ENCODE measurements around the gene LDAF1.

The LDAF1 gene

DNA sequence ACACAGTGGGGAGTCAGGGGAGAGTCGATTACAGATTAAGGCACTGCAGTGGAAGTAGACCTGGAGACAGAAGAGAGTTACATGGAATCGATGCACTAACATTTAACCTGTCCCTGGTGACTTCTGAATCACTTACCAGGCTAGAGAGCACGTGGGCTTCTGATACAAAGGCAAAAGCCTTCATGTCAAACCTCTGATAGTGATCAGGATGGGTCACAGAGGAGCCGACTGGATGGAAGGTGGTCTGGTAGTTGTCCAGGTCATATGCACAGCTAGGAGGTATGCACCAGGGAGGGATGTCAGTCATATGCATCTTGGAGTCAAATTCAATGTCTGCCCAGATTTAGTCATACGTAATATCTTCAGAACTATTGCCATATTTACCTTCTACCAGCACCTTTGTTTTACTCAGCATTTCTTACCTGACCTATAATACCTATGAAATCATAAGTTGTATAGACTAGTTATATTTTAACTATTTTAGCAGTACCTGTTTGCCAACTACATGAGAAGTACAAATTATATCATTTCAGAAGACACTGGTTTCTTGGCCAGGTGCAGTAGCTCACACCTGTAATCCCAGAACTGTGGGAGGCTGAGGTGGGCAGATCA, 41.2 kb downstream of the LDAF1 start:
- H3K4me3 ChIP-seq (ENCODE audit: low read length) = no peak overlapping the region
- no peak for DNase-seq (ENCODE audit: low read depth)
- TF ChIP-seq, protein P1, sequence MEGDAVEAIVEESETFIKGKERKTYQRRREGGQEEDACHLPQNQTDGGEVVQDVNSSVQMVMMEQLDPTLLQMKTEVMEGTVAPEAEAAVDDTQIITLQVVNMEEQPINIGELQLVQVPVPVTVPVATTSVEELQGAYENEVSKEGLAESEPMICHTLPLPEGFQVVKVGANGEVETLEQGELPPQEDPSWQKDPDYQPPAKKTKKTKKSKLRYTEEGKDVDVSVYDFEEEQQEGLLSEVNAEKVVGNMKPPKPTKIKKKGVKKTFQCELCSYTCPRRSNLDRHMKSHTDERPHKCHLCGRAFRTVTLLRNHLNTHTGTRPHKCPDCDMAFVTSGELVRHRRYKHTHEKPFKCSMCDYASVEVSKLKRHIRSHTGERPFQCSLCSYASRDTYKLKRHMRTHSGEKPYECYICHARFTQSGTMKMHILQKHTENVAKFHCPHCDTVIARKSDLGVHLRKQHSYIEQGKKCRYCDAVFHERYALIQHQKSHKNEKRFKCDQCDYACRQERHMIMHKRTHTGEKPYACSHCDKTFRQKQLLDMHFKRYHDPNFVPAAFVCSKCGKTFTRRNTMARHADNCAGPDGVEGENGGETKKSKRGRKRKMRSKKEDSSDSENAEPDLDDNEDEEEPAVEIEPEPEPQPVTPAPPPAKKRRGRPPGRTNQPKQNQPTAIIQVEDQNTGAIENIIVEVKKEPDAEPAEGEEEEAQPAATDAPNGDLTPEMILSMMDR (conservative IDR thresholded peaks at IDR 0.05; ENCODE audit: low read depth, low read length) = no peak

GRCh38 chr16:21203155-21203797, 44.8 kb downstream of the LDAF1 start:
- DNase-seq (ENCODE audit: low read depth) = no peak
- TF ChIP-seq, protein P1 (conservative IDR thresholded peaks at IDR 0.05; ENCODE audit: low read depth, low read length) = no peak

DNA sequence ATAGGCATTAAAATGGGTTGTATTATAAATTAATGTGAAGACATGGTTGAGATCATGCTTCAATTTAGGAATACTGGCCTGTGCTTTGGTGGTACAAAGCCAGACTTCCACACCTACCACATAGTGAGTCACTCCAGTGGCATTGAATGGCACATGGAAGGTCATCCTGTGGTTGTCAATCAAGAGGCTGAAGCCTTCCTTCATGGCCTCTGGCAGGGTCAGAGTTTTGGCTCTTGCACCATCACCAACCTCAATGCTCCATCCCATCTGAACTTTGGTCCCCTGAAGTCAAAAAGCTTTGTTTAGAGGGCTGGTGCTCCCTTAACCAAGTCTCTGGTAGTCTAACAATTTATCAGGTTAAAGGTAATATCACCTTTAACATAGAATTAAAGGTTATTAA, 46.8 kb downstream of the LDAF1 start:
- TF ChIP-seq, protein P1 (conservative IDR thresholded peaks at IDR 0.05; ENCODE audit: low read depth, low read length) = no peak
- no peak for DNase-seq (ENCODE audit: low read depth)
- no peak overlapping the region for H3K4me3 ChIP-seq (ENCODE audit: low read length)

More at GRCh38 chr16:21203155-21203797, 44.8 kb downstream of the LDAF1 start:
- H3K4me3 ChIP-seq (ENCODE audit: low read length) = no peak overlapping the region

GRCh38 chr16:21206550-21206949, 48.1 kb downstream of the LDAF1 start:
- TF ChIP-seq, protein P1 (conservative IDR thresholded peaks at IDR 0.05; ENCODE audit: low read depth, low read length) = no peak
- H3K4me3 ChIP-seq (ENCODE audit: low read length) = no peak overlapping the region
- DNase-seq (ENCODE audit: low read depth) = no peak

- TF ChIP-seq, protein P1 (conservative IDR thresholded peaks at IDR 0.05; ENCODE audit: low read depth, low read length) = no peak
- no peak overlapping the region for H3K4me3 ChIP-seq (ENCODE audit: low read length)
- DNase-seq (ENCODE audit: low read depth) = no peak
These were observed 50.2 kb downstream of the LDAF1 start for GRCh38 chr16:21208446-21209230.

GRCh38 chr16:21211486-21211885, 53.0 kb downstream of the LDAF1 start, which contains the start of gene ZP2:
TSS of gene ZP2 (minus strand) at chr16:21211574. CDS start at chr16:21211547, 27 bp downstream.
- TF ChIP-seq, protein P1 (conservative IDR thresholded peaks at IDR 0.05; ENCODE audit: low read depth, low read length) = no peak
- DNase-seq (ENCODE audit: low read depth) = no peak
- H3K4me3 ChIP-seq (ENCODE audit: low read length) = no peak within 1 kb of the TSS
